HepG2 (cell line): ENCODE results near the gene ZBTB45. TPM values are rescaled to one million over a fixed set of nuclear protein-coding genes. Genes with fewer than 3 reads are reported as not detected.

Experiments used
- ARID4A ChIP-seq: sonication (generic); formaldehyde crosslinking; IDR thresholded peaks from 2 replicates; pipeline ENCODE4 v1.5.0; 2020; ENCODE audit warnings: mild to moderate bottlenecking, missing genetic modification reagents, borderline replicate concordance
- ATF4 ChIP-seq, 2 experiments: fragments of 450-650 bp in 1 of 2; sonication (generic) in 1 of 2; formaldehyde crosslinking; IDR thresholded peaks; 2 replicates each; pipeline versions ENCODE4 v1.5.0 to v1.8.0; 2020 to 2022; ENCODE audit warnings: mild to moderate bottlenecking in 1 of 2, missing genetic modification reagents in 1 of 2
- BCL3 ChIP-seq: sonication (generic); formaldehyde crosslinking; IDR thresholded peaks from 2 replicates; pipeline ENCODE4 v1.5.1; 2020; ENCODE audit warnings: mild to moderate bottlenecking, missing genetic modification reagents, moderate library complexity
- BHLHE40 ChIP-seq: IDR thresholded peaks from 2 replicates; pipeline ENCODE4 v1.6.1; 2011; ENCODE audit warnings: low read length, improper control_type of control experiment
- ERF ChIP-seq: IDR thresholded peaks from 2 replicates; pipeline ENCODE4 v1.6.1; 2018; ENCODE audit warnings: missing biosample characterization, missing genetic modification reagents
- EZH2 ChIP-seq: conservative IDR thresholded peaks from 2 replicates; pipeline ENCODE4 v1.6.1; 2012; ENCODE audit warnings: mild to moderate bottlenecking, low read depth, low read length, moderate library complexity
- HMG20B ChIP-seq: conservative IDR thresholded peaks from 2 replicates; pipeline ENCODE4 v1.6.1; 2016; ENCODE audit warnings: missing genetic modification reagents, missing compliant biosample characterization
- KDM3A ChIP-seq: IDR thresholded peaks from 2 replicates; pipeline ENCODE4 v1.6.1; 2018; ENCODE audit warnings: low read depth, missing compliant biosample characterization
- PREB ChIP-seq: sonication (generic); formaldehyde crosslinking; IDR thresholded peaks from 2 replicates; pipeline ENCODE4 v1.4.0; 2020; ENCODE audit warnings: missing genetic modification reagents
- REPIN1 ChIP-seq: sonication (generic); formaldehyde crosslinking; IDR thresholded peaks from 2 replicates; pipeline ENCODE4 v1.8.0; 2022; ENCODE audit warnings: missing genetic modification reagents, low read depth, mild to moderate bottlenecking, borderline replicate concordance
- SUZ12 ChIP-seq: fragments of 150-350 bp; IDR thresholded peaks from 2 replicates; pipeline ENCODE4 v1.6.1; 2014; ENCODE audit warnings: low read depth, low read length
- TBX3 ChIP-seq: fragments of 450-650 bp; IDR thresholded peaks from 2 replicates; pipeline ENCODE4 v1.6.1; 2017; ENCODE audit warnings: antibody characterized with exemption, mild to moderate bottlenecking, inconsistent platforms, borderline replicate concordance
- THAP11 ChIP-seq: IDR thresholded peaks from 2 replicates; pipeline ENCODE4 v1.6.1; 2016; ENCODE audit warnings: missing biosample characterization, missing genetic modification reagents
- U2AF2 ChIP-seq: fragments of 200-400 bp; formaldehyde crosslinking; IDR thresholded peaks from 2 replicates; pipeline ENCODE4 v1.6.1; 2017; ENCODE audit warnings: low read depth, mild to moderate bottlenecking, low read length
- ZFP41 ChIP-seq: sonication (generic); formaldehyde crosslinking; IDR thresholded peaks from 2 replicates; pipeline ENCODE4 v1.4.0; 2020; ENCODE audit warnings: mild to moderate bottlenecking, missing genetic modification reagents, borderline replicate concordance
- ZMAT5 ChIP-seq: sonication (generic); formaldehyde crosslinking; IDR thresholded peaks from 2 replicates; pipeline ENCODE4 v1.5.0; 2020; ENCODE audit warnings: mild to moderate bottlenecking, low read depth, missing genetic modification reagents, borderline replicate concordance
- ZNF251 ChIP-seq: sonication (generic); formaldehyde crosslinking; IDR thresholded peaks from 2 replicates; pipeline ENCODE4 v1.9.0; 2021; ENCODE audit warnings: mild to moderate bottlenecking, missing genetic modification reagents
- ZNF468 ChIP-seq: sonication (generic); formaldehyde crosslinking; IDR thresholded peaks from 2 replicates; pipeline ENCODE4 v1.8.0; 2022; ENCODE audit warnings: mild to moderate bottlenecking, moderate library complexity, missing genetic modification reagents
- ZNF616 ChIP-seq: sonication (generic); formaldehyde crosslinking; IDR thresholded peaks from 2 replicates; pipeline ENCODE4 v1.5.0; 2020; ENCODE audit warnings: low read depth, mild to moderate bottlenecking, missing genetic modification reagents
- ZNF724P ChIP-seq: sonication (generic); formaldehyde crosslinking; IDR thresholded peaks from 2 replicates; pipeline ENCODE4 v1.8.0; 2022; ENCODE audit warnings: missing genetic modification reagents, borderline replicate concordance
- ZNF879 ChIP-seq: sonication (generic); formaldehyde crosslinking; IDR thresholded peaks from 2 replicates; pipeline ENCODE4 v1.8.1; 2023; ENCODE audit warnings: missing genetic modification reagents
- ZSCAN30 ChIP-seq: sonication (generic); formaldehyde crosslinking; IDR thresholded peaks from 2 replicates; pipeline ENCODE4 v1.5.0; 2020; ENCODE audit warnings: mild to moderate bottlenecking, missing genetic modification reagents
- polyA plus RNA-seq, 8 experiments: library from polyadenylated mRNA; depleted of rRNA in 3 of 8; stranded (reverse) in 7 of 8; unstranded in 1 of 8; fragments of >200 nt; fragmentation: Illumina TruSeq in 4 of 8; extraction: Trizol in 4 of 8; gene quantifications; 2 replicates each; pipeline versions ENCODE4 v1.2.1 to v1.2.3, GENCODE V29; 2011 to 2016; ENCODE audit warnings: low read depth in 4 of 8, missing spikeins in 1 of 8, mixed read lengths in 1 of 8; ENCODE audit not compliant: insufficient read depth in 1 of 8
- total RNA-seq, 5 experiments: library from RNA; depleted of rRNA; stranded (reverse); fragments of >200 nt; fragmentation: Illumina TruSeq; extraction: Trizol; gene quantifications; 2 replicates each; pipeline ENCODE4 v1.2.3, GENCODE V29; 2016; ENCODE audit warnings: low read depth in 1 of 5

ZBTB45 gene
- total and polyA plus RNA-seq, 2 of the 13 experiments (the other 11 are each of a cell fraction or from before 2014, with no cell fraction given): 3.0 to 3.7 TPM

- TF ChIP-seq HMG20B: no peak
- peak; percentile 90 for TF ChIP-seq THAP11 (CRISPR knock-in tag)
- peak; percentile 54; the same call in 1 of the 2 replicates for TF ChIP-seq BHLHE40
- no peak for TF ChIP-seq ZMAT5 (CRISPR knock-in tag)
- TF ChIP-seq U2AF2: no peak
- TF ChIP-seq TBX3: no peak
- TF ChIP-seq ZNF724P (CRISPR knock-in tag): no peak
- TF ChIP-seq ZNF616 (CRISPR knock-in tag): peak; percentile 69
- TF ChIP-seq ZNF251 (CRISPR knock-in tag): no peak
- peak; percentile 69 for TF ChIP-seq REPIN1 (CRISPR knock-in tag)
- TF ChIP-seq ARID4A (CRISPR knock-in tag): peak; percentile 89
- TF ChIP-seq ZFP41 (CRISPR knock-in tag): no peak
- no peak for TF ChIP-seq PREB (CRISPR knock-in tag)
- TF ChIP-seq EZH2: no peak
- TF ChIP-seq ZSCAN30 (CRISPR knock-in tag): no peak
- TF ChIP-seq ZNF879 (CRISPR knock-in tag): no peak
- TF ChIP-seq BCL3 (CRISPR knock-in tag): peak; percentile 87; the same call in 1 of the 2 replicates
- peak; percentile 90 for TF ChIP-seq ERF (CRISPR knock-in tag)
- no peak for TF ChIP-seq SUZ12
- TF ChIP-seq ATF4 (CRISPR knock-in tag; IDR thresholded peaks at IDR 0.05): no peak
- peak; percentile 67; the same call in 1 of the 2 replicates for TF ChIP-seq KDM3A
- no peak for TF ChIP-seq ZNF468 (CRISPR knock-in tag)
These were observed 5.7 kb downstream of the ZBTB45 start (continued) for GRCh38 chr19:58513694-58514563.
